ACHN (cell line): ENCODE data around the gene LIF.

Source experiments
- DNase-seq: peaks from one replicate; pipeline ENCODE4 v3.0.0-alpha.2; 2015
- in situ Hi-C: cut with HindIII; loops from 2 replicates; pipeline ENCODE4 v1.10.0; 2017; ENCODE audit warnings: low sequenced_read_pairs, low pct_ligation_motif_present, low pct_unique_long_range_greater_than_20kb

LIF gene

GRCh38 chr22:30245985-30246813 is at the start of gene LIF:
LIF (minus strand) TSS chr22:30246759; CDS start chr22:30246695, 64 bp downstream.
- in situ Hi-C loops: no loop called here
- no peak for DNase-seq

- DNase-seq: no peak
- in situ Hi-C loops: no loop called here
These were observed 49.8 kb upstream of the LIF start for GRCh38 chr22:30296324-30296723.

GRCh38 chr22:30295576-30295975 is 49.0 kb upstream of the LIF start:
- DNase-seq: no peak
- in situ Hi-C loops: no loop called here

DNA sequence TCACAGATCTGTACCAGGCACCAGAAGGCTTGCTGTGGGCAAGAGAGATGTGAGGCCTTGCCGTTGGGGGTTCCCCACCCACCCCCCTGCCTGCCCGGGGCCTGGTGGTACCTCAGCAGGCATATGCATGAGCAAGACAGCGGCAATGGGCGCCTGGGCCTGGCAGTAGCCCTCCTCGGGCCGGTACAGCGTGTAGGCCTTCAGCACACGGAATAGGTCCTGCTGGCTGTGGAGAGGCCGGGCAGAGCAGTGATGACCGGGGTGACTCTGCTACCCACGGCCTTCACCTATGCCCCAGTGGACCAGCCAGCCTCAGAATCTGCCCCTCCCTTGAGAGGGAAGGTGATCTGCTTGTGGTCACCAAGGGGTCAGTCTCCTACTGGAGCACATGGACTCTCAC is 48.3 kb upstream of the LIF start:
- in situ Hi-C loops: no loop called here
- no peak for DNase-seq

DNA sequence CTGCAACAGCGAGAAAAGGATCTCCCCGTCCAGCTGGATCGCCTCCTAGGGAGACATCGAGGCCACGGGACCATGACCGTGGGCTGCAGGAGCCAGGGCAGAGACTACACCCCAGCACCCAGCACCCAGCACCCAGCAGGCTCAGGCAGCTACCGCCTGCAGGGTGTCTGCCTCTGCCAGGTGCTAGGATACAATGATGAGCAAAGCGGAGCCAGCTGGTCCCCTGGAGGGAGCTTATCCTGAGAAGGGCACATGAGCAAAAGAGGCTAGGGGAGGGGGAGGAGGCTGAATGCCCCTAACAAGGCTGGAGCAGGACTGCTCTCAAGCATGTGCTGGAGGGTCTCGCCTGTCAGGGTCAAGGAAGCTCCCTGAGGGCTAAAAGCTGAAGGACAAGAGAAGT is 47.5 kb upstream of the LIF start:
- in situ Hi-C loops: no loop called here
- DNase-seq: no peak

GRCh38 chr22:30293026-30293425 is 46.5 kb upstream of the LIF start:
- in situ Hi-C loops: no loop called here

GRCh38 chr22:30292069-30292970 is 45.8 kb upstream of the LIF start:
- DNase-seq: no peak
- in situ Hi-C loops: no loop called here

More at GRCh38 chr22:30293026-30293425, 46.5 kb upstream of the LIF start:
- DNase-seq: no peak

- DNase-seq: peak; percentile 40
- in situ Hi-C loops: no loop called here
These were observed 44.7 kb upstream of the LIF start for GRCh38 chr22:30291058-30291892.

DNA sequence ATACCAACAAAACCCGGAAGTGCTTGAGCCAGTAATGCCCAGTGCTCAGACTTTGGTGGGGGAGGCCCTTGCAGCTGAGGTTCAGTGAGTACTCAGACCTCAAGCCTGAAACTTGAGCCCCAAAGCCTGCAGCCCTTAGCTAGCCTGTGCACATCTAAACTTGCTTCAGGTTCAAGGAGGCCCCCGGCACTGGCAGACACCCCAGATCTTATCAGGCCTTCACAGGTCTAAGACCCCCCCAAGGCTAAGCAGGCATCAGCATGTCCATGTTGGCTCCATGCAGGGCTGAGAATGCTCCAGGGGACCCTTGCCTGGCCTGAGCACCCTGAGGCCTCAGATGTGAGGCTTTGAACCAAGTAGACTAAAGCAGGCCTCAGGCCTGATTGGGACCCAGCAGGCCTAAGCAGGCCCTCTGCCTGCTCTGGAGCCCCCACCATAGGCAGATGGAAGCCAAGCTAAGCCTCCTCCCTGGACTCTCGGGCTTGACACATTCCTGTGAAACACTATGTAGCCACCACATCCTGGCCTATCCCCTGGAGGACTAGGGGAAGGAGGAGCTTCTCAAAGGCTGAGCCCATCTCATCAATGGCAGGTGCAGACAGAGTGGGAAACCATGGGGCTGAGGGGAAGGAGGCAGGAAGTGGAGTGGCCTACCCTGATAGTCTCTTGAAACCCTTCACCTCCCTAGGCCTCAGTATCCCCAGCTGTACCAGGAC is 43.9 kb upstream of the LIF start:
- DNase-seq: peak; percentile 65

GRCh38 chr22:30289980-30290313 is 43.4 kb upstream of the LIF start:
- in situ Hi-C loops: no loop called here
- no peak for DNase-seq

More for the DNA sequence above, 43.9 kb upstream of the LIF start:
- in situ Hi-C loops: no loop called here

- peak; percentile 96 for DNase-seq
- in situ Hi-C loops: no loop called here
These were observed 42.8 kb upstream of the LIF start, which contains the start of gene CASTOR1 for GRCh38 chr22:30289141-30289979. CASTOR1 (minus strand) TSS chr22:30289505; CDS start chr22:30289497, 8 bp downstream.

GRCh38 chr22:30288419-30289140 is 42.0 kb upstream of the LIF start:
- in situ Hi-C loops: no loop called here

DNA sequence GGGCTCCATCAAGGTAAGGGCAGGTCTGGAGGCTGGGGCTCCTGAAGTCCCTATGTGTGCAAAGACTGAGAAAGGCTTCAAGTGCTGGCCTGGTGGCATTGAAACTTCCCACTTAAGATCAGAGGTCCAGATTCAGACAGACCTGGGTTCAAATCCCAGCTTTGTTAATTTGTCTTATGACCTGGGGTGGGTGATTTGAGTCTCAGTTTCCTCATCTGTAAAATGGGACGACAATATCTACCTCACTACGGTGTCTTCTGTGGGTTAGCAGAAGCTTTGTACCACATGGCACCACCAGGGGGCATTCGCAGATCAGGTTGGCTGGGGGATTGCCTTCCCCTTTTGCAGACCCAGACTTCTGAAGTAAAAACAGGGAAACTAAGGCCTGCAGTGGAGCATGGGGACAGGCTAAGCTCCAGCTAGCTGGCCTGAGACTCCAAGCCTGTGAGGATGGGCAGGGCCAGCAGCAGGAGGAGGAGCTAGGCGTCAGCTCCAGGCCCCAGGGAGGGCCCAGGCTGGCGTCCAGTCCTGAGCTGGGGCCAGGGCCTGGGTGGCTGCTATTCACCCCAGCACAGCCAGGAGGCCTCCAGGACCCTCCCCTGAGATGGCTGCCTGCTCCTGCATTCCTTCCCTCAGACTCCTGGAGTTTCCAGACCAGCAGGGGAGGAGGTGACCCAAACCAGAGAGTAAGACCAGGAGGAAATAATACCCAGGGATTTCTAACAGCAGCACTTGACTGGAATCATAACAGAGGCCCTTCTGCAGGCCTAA is 41.3 kb upstream of the LIF start:
- DNase-seq: peak; percentile 92
- in situ Hi-C loops: no loop called here

More at GRCh38 chr22:30288419-30289140, 42.0 kb upstream of the LIF start:
- no peak for DNase-seq

- DNase-seq: peak; percentile 59
- in situ Hi-C loops: no loop called here
These were observed 40.5 kb upstream of the LIF start for GRCh38 chr22:30286813-30287647.

GRCh38 chr22:30286331-30286730 is 39.8 kb upstream of the LIF start:
- in situ Hi-C loops: no loop called here
- no peak for DNase-seq
